Lower leg skin (tissue), 3 donors: ENCODE data around the gene SOX21.

ENCODE experiments used
- POLR2A ChIP-seq, 2 donors: fragments of 450-650 bp; IDR thresholded peaks; one replicate each; pipeline ENCODE4 v1.6.1; 2016 to 2017; ENCODE audit warnings: antibody characterized with exemption in 2 of 2, mild to moderate bottlenecking in 1 of 2, moderate library complexity in 1 of 2
- TF ChIP-seq, protein P1 (sequence below), 3 donors: fragments of 450-650 bp; IDR thresholded peaks; one replicate each; pipeline ENCODE4 v1.5.1; 2016; ENCODE audit warnings: antibody characterized with exemption in 3 of 3, mild to moderate bottlenecking in 3 of 3, moderate library complexity in 2 of 3

DNA sequence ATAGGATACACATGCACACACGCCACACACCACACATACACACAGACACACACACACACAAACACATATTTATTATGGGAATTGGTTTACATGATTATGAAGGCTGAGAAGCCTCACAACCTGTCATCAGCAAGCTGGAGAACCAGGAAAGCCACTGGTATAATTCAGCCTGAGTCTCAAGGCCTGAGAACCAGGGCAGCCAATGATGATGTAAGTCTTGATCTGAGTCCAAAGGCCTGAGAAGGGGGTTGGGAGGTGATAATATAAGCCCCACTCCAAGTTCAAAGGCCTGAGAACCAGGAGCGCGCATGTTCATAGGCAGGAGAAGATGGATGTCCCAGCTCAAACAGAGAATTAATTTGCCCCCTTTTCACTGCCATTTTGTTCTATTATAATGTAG lies 18.7 kb upstream of the SOX21 start:
- TF ChIP-seq, protein P1, sequence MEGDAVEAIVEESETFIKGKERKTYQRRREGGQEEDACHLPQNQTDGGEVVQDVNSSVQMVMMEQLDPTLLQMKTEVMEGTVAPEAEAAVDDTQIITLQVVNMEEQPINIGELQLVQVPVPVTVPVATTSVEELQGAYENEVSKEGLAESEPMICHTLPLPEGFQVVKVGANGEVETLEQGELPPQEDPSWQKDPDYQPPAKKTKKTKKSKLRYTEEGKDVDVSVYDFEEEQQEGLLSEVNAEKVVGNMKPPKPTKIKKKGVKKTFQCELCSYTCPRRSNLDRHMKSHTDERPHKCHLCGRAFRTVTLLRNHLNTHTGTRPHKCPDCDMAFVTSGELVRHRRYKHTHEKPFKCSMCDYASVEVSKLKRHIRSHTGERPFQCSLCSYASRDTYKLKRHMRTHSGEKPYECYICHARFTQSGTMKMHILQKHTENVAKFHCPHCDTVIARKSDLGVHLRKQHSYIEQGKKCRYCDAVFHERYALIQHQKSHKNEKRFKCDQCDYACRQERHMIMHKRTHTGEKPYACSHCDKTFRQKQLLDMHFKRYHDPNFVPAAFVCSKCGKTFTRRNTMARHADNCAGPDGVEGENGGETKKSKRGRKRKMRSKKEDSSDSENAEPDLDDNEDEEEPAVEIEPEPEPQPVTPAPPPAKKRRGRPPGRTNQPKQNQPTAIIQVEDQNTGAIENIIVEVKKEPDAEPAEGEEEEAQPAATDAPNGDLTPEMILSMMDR (IDR thresholded peaks at IDR 0.05): no peak
- TF ChIP-seq POLR2A (IDR thresholded peaks at IDR 0.05): no peak
